Kidney (tissue), 14 donors: Measurements from ENCODE around the gene KLK7. TPM values are rescaled to one million over a fixed set of nuclear protein-coding genes. Genes with fewer than 3 reads are reported as not detected.

Experiments
- DNase-seq, 5 donors: peaks; one replicate each; pipeline ENCODE4 v3.0.0-alpha.2; 2013 to 2020
- FAIRE-seq: peaks from 2 replicates; lab custom pipeline; 2012; peaks lifted over from hg19 to GRCh38; lab: Jason Lieb, UNC
- H3K27ac ChIP-seq, 2 donors: one replicate each; pipeline ENCODE4 v1.7.0; 2013; ENCODE audit warnings: low read depth in 2 of 2, low read length in 2 of 2, inconsistent platforms in 1 of 2
- H3K27me3 ChIP-seq: one replicate; pipeline ENCODE4 v1.7.1; 2013; ENCODE audit warnings: low read length, inconsistent platforms; ENCODE audit not compliant: control insufficient read depth, insufficient read depth
- H3K36me3 ChIP-seq, 3 donors: one replicate each; pipeline versions ENCODE4 v1.7.0 to v1.7.1; 2013; ENCODE audit warnings: low read length in 3 of 3, control low read depth in 1 of 3, inconsistent platforms in 1 of 3; ENCODE audit not compliant: insufficient read depth in 3 of 3, control insufficient read depth in 2 of 3
- H3K4me1 ChIP-seq, 3 donors: one replicate each; pipeline versions ENCODE4 v1.7.0 to v1.7.1; 2013; ENCODE audit warnings: low read length in 3 of 3, inconsistent platforms in 1 of 3, low read depth in 1 of 3; ENCODE audit not compliant: control insufficient read depth in 2 of 3, insufficient read depth in 2 of 3
- H3K4me3 ChIP-seq, 3 donors: one replicate each; pipeline versions ENCODE4 v1.7.0 to v1.8.1; 2013; ENCODE audit warnings: low read length in 3 of 3, control low read depth in 1 of 3, inconsistent platforms in 1 of 3
- H3K9ac ChIP-seq, 3 donors: one replicate each; pipeline versions ENCODE4 v1.7.0 to v1.7.1; 2013; ENCODE audit warnings: low read length in 3 of 3, control low read depth in 1 of 3, inconsistent platforms in 1 of 3
- H3K9me3 ChIP-seq, 3 donors: one replicate each; pipeline versions ENCODE4 v1.7.0 to v1.7.1; 2013; ENCODE audit warnings: low read length in 3 of 3, control low read depth in 1 of 3, inconsistent platforms in 1 of 3; ENCODE audit not compliant: control insufficient read depth in 2 of 3, insufficient read depth in 1 of 3
- CTCF ChIP-seq: IDR thresholded peaks from 3 replicates; pipeline ENCODE4 v1.5.1; 2012; ENCODE audit warnings: mild to moderate bottlenecking, moderate library complexity, borderline replicate concordance; ENCODE audit not compliant: insufficient read depth; ENCODE audit errors: extremely low read depth
- intact Hi-C: fragments of 100-400 bp; cut with DNase I; formaldehyde crosslinking; loops from one replicate; pipeline ENCODE4 v1.11.1; 2022
- polyA plus RNA-seq: library from polyadenylated mRNA; stranded (reverse); fragments of 350-450 nt; fragmentation: Illumina TruSeq; extraction: RNeasy Lipid Tissue Mini Kit (QIAGEN cat#74804); gene quantifications from one replicate; pipeline ENCODE4 v1.2.3, GENCODE V29; 2014; ENCODE audit warnings: low read depth, low replicate concordance; ENCODE audit not compliant: insufficient read depth
- total RNA-seq: library from RNA; stranded (reverse); fragmentation: NEBNext Ultra II Directional; extraction: Animal tissue kit (Norgen Biotek cat#: 25700); gene quantifications from one replicate; pipeline ENCODE4 v1.2.1, GENCODE V29; 2021
- donor health status: control.
- donor health status: control.
- donor health status: control.
- donor health status: control.
- donor health status: control.
- donor health status: DM: yes; HTN: yes; CAD: no.
- donor health status: Normal renal cell carcinoma (clear cell type).

Gene KLK7
- total and polyA plus RNA-seq, 2 donors from 2014 or later: 1.0 to 22.5 TPM

DNA sequence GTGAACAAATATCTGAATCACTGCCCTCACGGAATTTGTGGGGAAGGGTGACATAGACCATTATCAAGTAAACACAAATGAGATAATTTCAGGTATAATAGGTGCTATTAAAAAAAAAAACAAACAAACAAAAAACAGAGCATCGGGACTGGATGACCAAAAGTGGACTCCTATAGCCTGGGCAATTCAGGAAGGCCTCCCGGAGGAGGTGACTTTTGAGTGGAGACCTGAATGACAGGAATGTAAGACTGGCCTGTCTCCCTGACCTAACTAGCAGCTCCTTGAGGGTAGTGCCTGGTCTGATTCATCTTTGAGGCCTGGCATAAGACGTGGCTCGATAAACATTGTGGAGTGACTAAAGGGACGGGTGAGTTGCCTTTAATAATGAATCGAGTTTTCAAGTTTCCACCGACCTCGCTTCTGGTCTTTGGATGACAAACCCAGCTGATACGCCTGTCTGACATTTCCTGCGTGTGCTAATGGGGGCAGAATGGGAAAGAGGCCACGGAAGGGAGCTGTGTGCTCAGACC is 29.0 kb upstream of the KLK7 start:
- no peak for TF ChIP-seq CTCF
- no peak overlapping the region for H3K27ac ChIP-seq
- no peaks in the 10 kb centered on the region for H3K9me3 ChIP-seq
- FAIRE-seq (no peak), DNase-seq (peak in 1 of 5 donors; percentile 14)
- H3K27me3 ChIP-seq: peaks cover 8% of the 10 kb centered on the region
- no peak overlapping the region for H3K9ac ChIP-seq
- no peak overlapping the region for H3K4me3 ChIP-seq
- no peaks in the 10 kb centered on the region for H3K4me1 ChIP-seq
- no peaks in the 10 kb centered on the region for H3K36me3 ChIP-seq
- intact Hi-C loops: no loop called here

- Histone ChIP-seq H3K4me3 (no peak overlapping the region), H3K4me1 (no peaks in the 10 kb centered on the region), H3K9ac (no peak overlapping the region), H3K27me3 (no peaks in the 10 kb centered on the region), H3K36me3 (no peaks in the 10 kb centered on the region), H3K27ac (no peak overlapping the region), H3K9me3 (no peaks in the 10 kb centered on the region)
- no peak for TF ChIP-seq CTCF
- no peak for FAIRE-seq
- no peak for DNase-seq
- intact Hi-C loops: no loop called here
Observed at GRCh38 chr19:51010066-51010795, 26.5 kb upstream of the KLK7 start.

- no peaks in the 10 kb centered on the region for H3K36me3 ChIP-seq
- FAIRE-seq (no peak), DNase-seq (no peak)
- no peak for TF ChIP-seq CTCF
- intact Hi-C loops: no loop called here
- no peak overlapping the region for H3K4me3 ChIP-seq
- H3K9me3 ChIP-seq: no peaks in the 10 kb centered on the region
- H3K4me1 ChIP-seq: no peaks in the 10 kb centered on the region
- no peak overlapping the region for H3K27ac ChIP-seq
- no peak overlapping the region for H3K9ac ChIP-seq
- H3K27me3 ChIP-seq: no peaks in the 10 kb centered on the region
Observed at GRCh38 chr19:51009061-51009891, 25.6 kb upstream of the KLK7 start.
